K562 treated with DMSO at 1 percent for 48 hours (cell line): ENCODE measurements around the gene IFITM10. TPM values are rescaled to one million over a fixed set of nuclear protein-coding genes. Genes with fewer than 3 reads are reported as not detected.

ENCODE experiments used
- total RNA-seq: library from RNA; unstranded; fragments of 300-600 nt; gene quantifications from 2 replicates; pipeline ENCODE4 v1.2.3, GENCODE V29; 2022; ENCODE audit warnings: low replicate concordance; ENCODE audit errors: extremely low read depth

Gene IFITM10
- total RNA-seq = not detected in 2 replicates

DNA sequence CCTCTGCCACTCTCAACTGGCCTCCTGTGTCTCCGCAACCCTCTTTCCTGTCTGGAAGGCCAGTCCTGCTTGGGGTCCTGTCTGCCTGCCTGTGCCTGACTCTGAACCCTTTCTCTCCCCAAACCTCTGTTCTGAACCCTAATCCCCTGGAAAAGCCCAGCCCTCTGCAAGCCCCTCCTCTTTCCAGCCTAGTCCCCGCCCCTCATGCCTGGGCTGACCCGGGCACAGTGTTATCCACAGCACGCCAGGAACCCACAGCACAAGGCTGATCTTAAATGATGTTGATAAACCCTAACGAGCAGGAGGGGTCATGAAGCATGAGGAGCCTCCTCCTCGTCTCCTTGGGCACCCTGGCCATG, at the start of gene IFITM10:
TSS of gene IFITM10 (minus strand) at position 115 of the 359 bp plus-strand sequence. CDS start 153 bp downstream, outside the sequence.

DNA sequence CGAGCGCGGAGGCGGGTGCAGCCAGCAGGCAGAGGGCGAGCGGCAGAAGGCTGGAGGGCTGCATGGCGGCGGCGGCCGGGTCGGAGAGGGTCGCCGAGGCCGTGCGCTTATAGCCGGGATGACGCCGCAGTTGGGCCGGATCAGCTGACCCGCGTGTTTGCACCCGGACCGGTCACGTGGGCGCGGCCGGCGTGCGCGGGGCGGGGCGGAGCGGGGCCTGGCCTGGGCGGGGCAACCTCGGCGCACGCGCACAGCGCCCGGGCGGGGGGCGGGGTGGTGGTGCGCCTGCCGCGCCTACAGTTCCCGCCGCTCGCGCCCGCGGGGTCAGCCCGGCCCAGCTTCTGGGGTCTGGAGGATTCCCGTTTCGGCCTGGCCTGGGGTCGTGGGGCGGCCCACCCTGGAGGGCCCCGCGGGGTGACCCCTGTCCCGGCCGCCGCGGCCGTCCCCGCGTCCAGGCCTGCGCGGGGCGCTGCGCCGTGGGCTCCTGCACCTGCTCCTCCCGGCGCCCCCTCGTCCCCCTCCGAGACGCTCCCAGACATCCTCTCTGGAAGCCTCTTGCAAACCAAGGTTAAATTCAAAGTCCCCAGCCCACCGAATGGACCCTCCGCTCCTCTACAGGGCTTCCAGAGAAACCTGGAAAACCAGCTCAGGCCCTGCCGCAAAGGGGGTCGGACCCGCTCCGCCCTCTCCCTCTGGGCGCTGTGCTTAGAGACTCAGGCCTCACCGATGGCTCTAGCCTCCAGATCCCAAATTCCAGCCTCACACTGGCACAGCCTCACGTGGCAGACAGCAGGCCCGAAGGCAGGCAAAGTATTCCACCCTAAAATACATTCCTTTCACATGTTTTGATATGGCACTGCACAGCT, 13.6 kb upstream of the IFITM10 start, which contains the start of gene CTSD:
TSS of gene CTSD (minus strand) at position 132 of the 866 bp plus-strand sequence. CDS start at position 64, 68 bp downstream.

DNA sequence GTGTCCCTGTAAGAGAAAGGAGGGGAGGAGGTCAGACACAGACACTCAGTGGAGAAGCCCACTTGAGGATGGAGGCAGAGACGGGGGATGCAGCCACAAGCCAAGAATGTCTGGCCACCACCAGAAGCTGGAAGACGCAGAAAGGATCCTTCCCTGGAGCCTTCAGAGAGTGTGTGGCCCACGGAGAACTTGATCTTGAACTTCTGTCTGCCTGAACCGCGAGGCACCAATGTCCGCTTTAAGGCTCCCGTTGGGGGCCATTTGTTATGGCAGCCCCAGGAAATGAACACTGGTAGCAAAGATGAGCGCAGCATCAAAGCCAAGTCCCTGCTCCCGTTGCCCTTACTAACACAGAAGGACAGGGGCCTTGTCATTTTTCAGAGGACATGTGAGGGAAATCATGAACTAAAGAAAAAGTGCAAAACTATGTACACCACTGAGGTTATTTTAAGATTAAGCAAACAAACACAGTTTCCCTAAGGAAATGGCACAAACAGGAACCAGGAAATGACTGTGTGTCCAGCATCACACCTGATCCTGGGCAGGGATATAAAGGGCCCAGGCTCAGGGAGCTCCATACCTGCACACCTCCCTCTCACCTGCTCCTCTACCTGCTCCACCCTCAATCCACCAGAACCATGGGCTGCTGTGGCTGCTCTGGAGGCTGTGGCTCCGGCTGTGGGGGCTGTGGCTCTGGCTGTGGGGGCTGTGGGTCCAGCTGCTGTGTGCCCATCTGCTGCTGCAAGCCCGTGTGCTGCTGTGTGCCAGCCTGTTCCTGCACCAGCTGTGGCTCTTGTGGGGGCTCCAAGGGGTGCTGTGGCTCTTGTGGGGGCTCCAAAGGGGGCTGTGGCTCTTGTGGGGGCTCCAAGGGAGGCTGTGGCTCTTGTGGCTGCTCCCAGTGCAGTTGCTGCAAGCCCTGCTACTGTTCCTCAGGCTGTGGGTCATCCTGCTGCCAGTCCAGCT, 53.5 kb downstream of the IFITM10 start, which contains the start of gene KRTAP5-6:
TSS of gene KRTAP5-6 (plus strand) at position 588 of the 963 bp plus-strand sequence. CDS start at position 639, 51 bp downstream.

Other genes with a start within 250 kb of the IFITM10 start
- gene DUSP8, start 178.3 kb downstream of the IFITM10 start, total RNA-seq = not detected in 2 replicates
- not detected in 2 replicates for gene KRTAP5-1, start 165.3 kb downstream of the IFITM10 start, total RNA-seq
- not detected in 2 replicates for gene KRTAP5-2, start 152.3 kb downstream of the IFITM10 start, total RNA-seq
- gene KRTAP5-3, start 142.1 kb downstream of the IFITM10 start, total RNA-seq = not detected in 2 replicates
- gene KRTAP5-4, start 128.5 kb downstream of the IFITM10 start, total RNA-seq = not detected in 2 replicates
- not detected in 2 replicates for gene KRTAP5-5, start 120.8 kb downstream of the IFITM10 start, total RNA-seq
- gene KRTAP5-6, start 53.4 kb downstream of the IFITM10 start, total RNA-seq = not detected in 2 replicates
- gene CTSD, start 13.3 kb upstream of the IFITM10 start, total RNA-seq = 390 and 1,266 TPM in 2 replicates
- not detected in 2 replicates for gene SYT8, start 84.4 kb upstream of the IFITM10 start, total RNA-seq
- not detected in 2 replicates for gene TNNI2, start 88.4 kb upstream of the IFITM10 start, total RNA-seq
- not detected in 2 replicates for gene LSP1, start 102.5 kb upstream of the IFITM10 start, total RNA-seq
- not detected in 2 replicates for gene PRR33, start 141.3 kb upstream of the IFITM10 start, total RNA-seq
- gene TNNT3, start 169.1 kb upstream of the IFITM10 start, total RNA-seq = not detected in 2 replicates
- not detected in 2 replicates for gene MRPL23, start 196.7 kb upstream of the IFITM10 start, total RNA-seq
- gene H19, start 247.2 kb upstream of the IFITM10 start, total RNA-seq = not detected in 2 replicates